Tibial nerve (tissue), 4 donors: ENCODE measurements around the gene SAMD8. TPM values are rescaled to one million over a fixed set of nuclear protein-coding genes. Genes with fewer than 3 reads are reported as not detected.
"Not testable (repeated sequence)": the region's sequence is repeated elsewhere in the genome, so short reads cannot be mapped to it uniquely, and the experiment has no call there.

ENCODE experiments used
- DNase-seq, 2 donors: peaks; one replicate each; pipeline ENCODE4 v3.0.0-alpha.2; 2019; ENCODE audit warnings: low spot score in 2 of 2
- H3K27ac ChIP-seq, 4 donors: fragments of 200-600 bp; sonication (generic) in 3 of 4; one replicate each; pipeline ENCODE4 v1.5.1; 2017 to 2019; ENCODE audit warnings: mild to moderate bottlenecking in 1 of 4
- H3K27me3 ChIP-seq, 2 donors: fragments of 200-600 bp; sonication (generic) in 1 of 2; one replicate each; pipeline versions ENCODE4 v1.5.1 to v1.6.0; 2017 to 2019
- H3K36me3 ChIP-seq, 3 donors: fragments of 200-600 bp; sonication (generic); one replicate each; pipeline ENCODE4 v1.5.1; 2018 to 2019
- H3K4me1 ChIP-seq, 4 donors: fragments of 200-600 bp; sonication (generic) in 3 of 4; one replicate each; pipeline ENCODE4 v1.5.1; 2017 to 2019
- H3K4me3 ChIP-seq, 4 donors: fragments of 200-600 bp; sonication (generic) in 3 of 4; one replicate each; pipeline ENCODE4 v1.5.1; 2017 to 2019; ENCODE audit warnings: mild to moderate bottlenecking in 1 of 4, moderate library complexity in 1 of 4
- H3K9me3 ChIP-seq, 4 donors: fragments of 200-600 bp; sonication (generic) in 3 of 4; one replicate each; pipeline ENCODE4 v1.5.1; 2017 to 2019
- CTCF ChIP-seq, 5 experiments: fragments of 200-600 bp in 3 of 5; fragments of 450-650 bp in 2 of 5; sonication (generic) in 3 of 5; IDR thresholded peaks; one replicate each; pipeline ENCODE4 v1.5.1; 2016 to 2019; ENCODE audit warnings: antibody characterized with exemption in 5 of 5, mild to moderate bottlenecking in 3 of 5, moderate library complexity in 2 of 5
- EP300 ChIP-seq, 2 donors: sonication (generic); formaldehyde crosslinking; IDR thresholded peaks; one replicate each; pipeline ENCODE4 v1.6.1; 2017; ENCODE audit warnings: antibody characterized with exemption in 2 of 2, mild to moderate bottlenecking in 1 of 2
- POLR2A ChIP-seq, 2 donors: fragments of 450-650 bp; IDR thresholded peaks; one replicate each; pipeline ENCODE4 v1.6.1; 2017; ENCODE audit warnings: antibody characterized with exemption in 2 of 2, mild to moderate bottlenecking in 2 of 2, moderate library complexity in 2 of 2
- WGBS, 2 donors: methylation state at CpG; one replicate each; pipeline ENCODE4 v1.1.5; 2018; 5-methylcytosine and 5-hydroxymethylcytosine counted together
- total RNA-seq, 4 donors: library from RNA; depleted of rRNA; stranded (reverse); fragments of >200 nt; gene quantifications; one replicate each; pipeline ENCODE4 v1.1.0, GENCODE V29; 2016

SAMD8 gene
- total RNA-seq, 4 donors from 2014 or later, result 46.5 to 62.0 (median 56.7) TPM

- Histone ChIP-seq H3K4me3 (no peak overlapping the region), H3K27ac (no peak overlapping the region), H3K9me3 (no peaks in the 10 kb centered on the region), H3K27me3 (no peaks in the 10 kb centered on the region), H3K4me1 (peaks cover 0 to 5% (median 2%) of the 10 kb centered on the region in 4 donors), H3K36me3 (peaks cover 0 to 17% (median 0%) of the 10 kb centered on the region in 3 donors)
- 75 to 80% methylated on average over 4 of the region's 4 CpGs for WGBS, 2 donors
- no peak for DNase-seq
- TF ChIP-seq EP300 (IDR thresholded peaks at IDR 0.05) (no peak), POLR2A (IDR thresholded peaks at IDR 0.05) (no peak), CTCF (IDR thresholded peaks at IDR 0.05) (no peak)
These were observed 74.9 kb downstream of the SAMD8 start for GRCh38 chr10:75186310-75186709.

- no peaks in the 10 kb centered on the region for H3K27me3 ChIP-seq
- peaks cover 0 to 18% (median 9%) of the 10 kb centered on the region in 4 donors for H3K4me1 ChIP-seq
- WGBS, 2 donors, result 85 to 87% methylated on average over 3 of the region's 3 CpGs
- DNase-seq, result no peak
- TF ChIP-seq POLR2A (IDR thresholded peaks at IDR 0.05), result no peak
- TF ChIP-seq CTCF (IDR thresholded peaks at IDR 0.05), result peak; percentile 51 to 72 (median 58)
- no peaks in the 10 kb centered on the region for H3K9me3 ChIP-seq
- H3K4me3 ChIP-seq, result no peak overlapping the region
- peaks cover 0 to 8% (median 0%) of the 10 kb centered on the region in 3 donors for H3K36me3 ChIP-seq
- no peak overlapping the region for H3K27ac ChIP-seq
These were observed 76.5 kb downstream of the SAMD8 start for GRCh38 chr10:75187961-75188426.

- not testable (repeated sequence) for H3K4me3 ChIP-seq, H3K36me3 ChIP-seq, H3K27ac ChIP-seq, H3K9me3 ChIP-seq, DNase-seq, H3K27me3 ChIP-seq
- H3K4me1 ChIP-seq, result peaks cover 0 to 18% (median 9%) of the 10 kb centered on the region in 4 donors
- WGBS, 2 donors, result 92 to 93% methylated on average over 9 of the region's 9 CpGs
These were observed 77.1 kb downstream of the SAMD8 start for GRCh38 chr10:75188522-75188921.

- Histone ChIP-seq H3K27me3 (no peaks in the 10 kb centered on the region), H3K9me3 (no peaks in the 10 kb centered on the region), H3K4me1 (peaks cover 0 to 18% (median 9%) of the 10 kb centered on the region in 4 donors), H3K36me3 (no peaks in the 10 kb centered on the region), H3K4me3 (no peak overlapping the region), H3K27ac (no peak overlapping the region)
- TF ChIP-seq CTCF (IDR thresholded peaks at IDR 0.05) (no peak), POLR2A (IDR thresholded peaks at IDR 0.05) (no peak), EP300 (IDR thresholded peaks at IDR 0.05) (no peak)
- WGBS, 2 donors, result 91 to 92% methylated on average over 12 of the region's 12 CpGs
- no peak for DNase-seq
These were observed 78.0 kb downstream of the SAMD8 start for GRCh38 chr10:75189266-75190096.

GRCh38 chr10:75191821-75192568 is 80.5 kb downstream of the SAMD8 start:
- no peak overlapping the region for H3K4me3 ChIP-seq
- no peaks in the 10 kb centered on the region for H3K27me3 ChIP-seq
- TF ChIP-seq EP300 (IDR thresholded peaks at IDR 0.05) (peak in 1 of 2 donors; percentile 58), POLR2A (IDR thresholded peaks at IDR 0.05) (no peak), CTCF (IDR thresholded peaks at IDR 0.05) (no peak)
- H3K4me1 ChIP-seq, result peaks cover 0 to 23% (median 9%) of the 10 kb centered on the region in 4 donors
- H3K36me3 ChIP-seq, result no peaks in the 10 kb centered on the region
- DNase-seq, result peak in 1 of 2 donors; percentile 54
- 28 to 34% methylated on average over 10 of the region's 10 CpGs for WGBS, 2 donors
- H3K9me3 ChIP-seq, result no peaks in the 10 kb centered on the region
- H3K27ac ChIP-seq, result peak overlapping the region in 3 of 4 donors; percentile 62 to 83 (median 69)

GRCh38 chr10:75194625-75195024 is 83.2 kb downstream of the SAMD8 start:
- Histone ChIP-seq H3K27ac (peak overlapping the region in 1 of 4 donors; percentile 84), H3K4me1 (peaks cover 0 to 38% (median 9%) of the 10 kb centered on the region in 4 donors)
- not testable (repeated sequence) for H3K9me3 ChIP-seq, H3K36me3 ChIP-seq, DNase-seq, H3K4me3 ChIP-seq, H3K27me3 ChIP-seq
- WGBS, 2 donors, result 84 to 88% methylated on average over 4 of the region's 4 CpGs
